HFF-Myc (cell line): Measurements from ENCODE around the gene PDGFRB.
A peak's percentile ranks its signal among the peaks of the same experiment; 100 is the strongest.

Experiments used
- DNase-seq: peaks from one replicate; pipeline ENCODE4 v3.0.0-alpha.2; 2011; ENCODE audit warnings: low read depth; ENCODE audit errors: extremely low read depth
- H3K4me3 ChIP-seq: replicated peaks from 2 replicates; pipeline ENCODE4 v1.5.1; 2011; ENCODE audit warnings: low read depth, mild to moderate bottlenecking, control low read depth, low read length
- CTCF ChIP-seq: IDR thresholded peaks from 2 replicates; pipeline ENCODE4 v1.5.1; 2012; ENCODE audit warnings: mild to moderate bottlenecking, low read depth, low read length, control low read depth; ENCODE audit errors: missing control alignments

Gene PDGFRB

GRCh38 chr5:150113047-150113744 is 42.4 kb downstream of the PDGFRB start:
- DNase-seq: no peak
- H3K4me3 ChIP-seq: no peak overlapping the region
- TF ChIP-seq CTCF: no peak

- DNase-seq: peak; percentile 50
- H3K4me3 ChIP-seq: no peak overlapping the region
- TF ChIP-seq CTCF: no peak
Measured at GRCh38 chr5:150112201-150113046, 43.2 kb downstream of the PDGFRB start.

- no peak for TF ChIP-seq CTCF
- H3K4me3 ChIP-seq: no peak overlapping the region
Measured at GRCh38 chr5:150111122-150111521, 44.5 kb downstream of the PDGFRB start.

GRCh38 chr5:150109921-150110320 is 45.7 kb downstream of the PDGFRB start:
- TF ChIP-seq CTCF: no peak
- DNase-seq: no peak
- H3K4me3 ChIP-seq: no peak overlapping the region

More at GRCh38 chr5:150111122-150111521, 44.5 kb downstream of the PDGFRB start:
- no peak for DNase-seq

GRCh38 chr5:150108711-150109514 is 46.7 kb downstream of the PDGFRB start:
- no peak for TF ChIP-seq CTCF
- no peak for DNase-seq
- no peak overlapping the region for H3K4me3 ChIP-seq

GRCh38 chr5:150107909-150108447 is 47.7 kb downstream of the PDGFRB start:
- no peak for TF ChIP-seq CTCF
- peak; percentile 48 for DNase-seq
- H3K4me3 ChIP-seq: no peak overlapping the region
